GM18907 (cell line): Measurements from ENCODE around the gene BPGM.

Source experiments
- ATAC-seq: cut with Tn5 transposase; IDR thresholded peaks from one replicate; pipeline ENCODE4 v1.9.1; 2021; ENCODE audit warnings: mild to moderate bottlenecking, moderate library complexity; ENCODE audit not compliant: unreplicated experiment

The BPGM gene

GRCh38 chr7:134714470-134715205, 68.0 kb downstream of the BPGM start:
- no peak for ATAC-seq

- no peak for ATAC-seq
Observed at GRCh38 chr7:134718211-134718875, 71.7 kb downstream of the BPGM start.

GRCh38 chr7:134720091-134720935, 73.7 kb downstream of the BPGM start:
- ATAC-seq: no peak

- ATAC-seq: no peak
Observed at GRCh38 chr7:134721171-134721570, 74.5 kb downstream of the BPGM start.

- ATAC-seq: no peak
Observed at GRCh38 chr7:134722786-134723322, 76.2 kb downstream of the BPGM start.

GRCh38 chr7:134723892-134724291, 77.2 kb downstream of the BPGM start:
- ATAC-seq: no peak

- ATAC-seq: no peak
Observed at GRCh38 chr7:134724606-134725005, 78.0 kb downstream of the BPGM start.

GRCh38 chr7:134726581-134726980, 79.9 kb downstream of the BPGM start:
- no peak for ATAC-seq

- no peak for ATAC-seq
Observed at GRCh38 chr7:134727711-134728110, 81.1 kb downstream of the BPGM start.
